Inflammatory macrophage treated with lipopolysaccharide for 4 hours (primary cell): ENCODE measurements around the gene DUSP23.

Experiments used
- DNase-seq: peaks from one replicate; pipeline ENCODE4 v3.0.0-alpha.2; 2020

DUSP23 gene

GRCh38 chr1:159780583-159781582 is at the start of gene DUSP23:
Gene DUSP23 (plus strand): TSS chr1:159780962. CDS start chr1:159781101, 139 bp downstream.
- peak; percentile 98 for DNase-seq

DNA sequence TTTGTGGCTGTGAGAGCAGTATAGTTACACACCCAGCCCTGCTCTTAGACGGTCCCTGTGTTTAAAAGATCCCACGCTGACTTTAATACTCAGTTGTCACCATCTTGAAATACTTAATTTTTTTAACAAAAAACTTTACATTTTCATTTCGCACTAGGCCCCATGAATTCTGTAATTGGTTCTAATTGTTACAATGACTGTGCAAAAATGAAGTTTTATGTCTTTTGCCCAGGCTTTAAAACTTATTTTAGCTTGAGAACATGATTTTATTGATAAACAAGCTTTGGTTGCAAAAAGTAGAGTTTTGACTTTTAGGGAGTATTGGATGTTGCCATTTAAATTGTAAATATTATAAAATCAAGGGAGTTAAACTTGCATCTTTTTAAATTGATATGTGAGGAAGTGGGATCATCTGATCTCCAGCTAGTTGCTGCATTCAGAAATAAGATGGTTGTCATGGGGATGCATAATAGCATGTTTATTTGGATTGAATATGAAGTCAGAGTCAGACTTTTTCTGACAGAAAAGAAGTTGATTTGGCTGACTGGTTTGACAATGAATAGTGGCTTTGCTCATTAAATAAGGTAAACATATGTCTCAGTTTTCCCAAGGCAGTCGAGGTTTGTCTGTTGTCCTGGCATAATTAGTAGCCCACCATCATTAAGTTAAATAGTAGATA is 43.4 kb upstream of the DUSP23 start:
- DNase-seq = peak; percentile 26

- peak; percentile 39 for DNase-seq
Measured at GRCh38 chr1:159743651-159744410, 36.9 kb upstream of the DUSP23 start.

DNA sequence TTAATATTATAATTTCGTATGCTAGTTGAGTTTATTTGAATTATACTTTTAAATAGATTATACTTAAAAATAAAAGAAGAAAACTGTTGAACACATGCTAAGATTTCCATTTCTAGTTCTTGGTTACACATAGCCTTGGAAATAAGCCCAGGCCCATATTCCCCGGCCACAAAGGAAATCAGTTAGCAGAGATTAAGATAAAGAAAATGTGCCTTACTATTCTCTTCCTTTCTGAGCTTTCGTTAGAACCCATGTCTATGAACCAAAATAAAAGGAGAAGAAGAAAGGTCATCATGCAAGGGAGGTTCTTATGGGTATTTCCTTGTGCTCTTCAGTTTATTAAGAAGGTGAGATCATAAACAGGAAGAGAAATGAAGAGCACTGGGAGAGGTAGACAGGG is 34.1 kb upstream of the DUSP23 start:
- DNase-seq = no peak

DNA sequence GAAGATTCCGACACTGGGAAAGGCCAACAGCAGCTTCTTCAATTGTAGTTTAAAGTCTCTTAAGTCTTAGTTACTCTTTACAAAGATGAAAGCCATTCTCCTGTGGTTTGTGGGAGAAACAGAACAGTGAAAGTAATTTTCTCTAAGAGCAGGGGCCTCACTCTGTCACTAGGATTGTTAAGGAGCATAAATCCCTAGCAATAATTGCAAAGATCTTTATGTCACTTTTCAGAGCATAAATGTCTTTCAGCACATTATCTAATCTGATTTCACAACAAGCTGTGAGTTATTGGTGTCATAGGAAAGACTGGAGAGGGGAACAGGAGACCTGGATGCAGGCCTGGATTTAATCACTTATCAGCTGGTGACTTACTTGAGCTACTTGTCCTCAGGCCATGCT is 32.4 kb upstream of the DUSP23 start:
- DNase-seq = no peak

DNA sequence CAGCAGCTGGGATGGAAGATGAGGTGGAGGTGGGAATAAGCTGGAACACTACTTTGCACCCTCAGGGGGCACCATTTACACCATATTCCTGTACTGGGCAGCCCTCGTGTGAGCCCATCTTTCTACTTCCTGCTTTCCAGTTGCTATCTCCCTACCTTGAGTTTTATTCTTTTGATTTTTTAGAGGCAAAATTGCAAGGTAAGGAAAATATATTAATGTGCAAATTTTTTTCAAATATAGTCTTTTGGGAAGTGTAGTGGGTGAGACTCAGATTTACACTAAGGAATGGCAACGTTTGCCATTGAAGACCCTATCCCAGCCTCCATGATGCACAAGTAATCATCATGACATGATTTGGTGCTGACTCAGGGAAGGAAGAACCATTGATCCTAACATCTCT is 31.1 kb upstream of the DUSP23 start:
- DNase-seq = no peak

DNA sequence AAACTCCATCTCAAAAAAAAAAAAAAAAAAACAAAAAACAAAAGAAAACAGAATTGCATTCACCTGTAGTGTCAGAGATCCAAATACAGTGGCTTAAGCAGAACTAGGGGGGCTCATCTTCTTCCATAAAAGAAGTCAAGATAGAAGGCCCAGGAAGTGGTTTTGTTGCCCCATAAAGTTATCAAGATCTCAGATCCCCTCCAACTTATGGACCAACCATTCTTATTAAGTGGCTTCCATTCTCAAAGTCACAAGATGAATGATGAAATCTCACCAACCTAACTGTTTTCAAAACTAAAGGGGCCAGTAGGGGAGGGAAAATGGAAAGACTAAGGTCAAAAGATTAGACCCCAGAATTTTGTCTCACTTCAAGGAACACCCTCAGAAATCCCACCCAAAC is 30.1 kb upstream of the DUSP23 start:
- DNase-seq = no peak

GRCh38 chr1:159751031-159751430 is 29.7 kb upstream of the DUSP23 start:
- peak; percentile 33 for DNase-seq

- DNase-seq = no peak
Measured at GRCh38 chr1:159752135-159752580, 28.6 kb upstream of the DUSP23 start.

DNA sequence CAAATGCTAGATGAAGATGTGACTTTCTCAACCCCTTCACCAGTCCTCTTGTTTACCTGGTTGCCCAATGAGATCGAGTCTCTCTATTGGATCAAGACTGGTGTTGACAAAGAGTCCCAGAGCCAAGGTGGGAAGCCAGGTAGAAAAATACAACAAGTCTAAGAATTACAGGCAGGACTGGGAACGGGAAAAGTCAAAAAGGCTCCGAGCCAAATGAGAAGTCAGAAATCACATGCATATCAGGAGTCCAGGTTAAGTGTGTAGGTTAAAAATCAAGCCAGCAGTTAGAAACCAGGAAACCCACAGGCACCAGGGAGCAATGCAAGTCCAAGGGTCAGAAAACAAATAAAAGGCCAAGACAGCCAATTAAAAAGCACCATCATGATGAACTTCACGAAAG is 27.4 kb upstream of the DUSP23 start:
- no peak for DNase-seq

DNA sequence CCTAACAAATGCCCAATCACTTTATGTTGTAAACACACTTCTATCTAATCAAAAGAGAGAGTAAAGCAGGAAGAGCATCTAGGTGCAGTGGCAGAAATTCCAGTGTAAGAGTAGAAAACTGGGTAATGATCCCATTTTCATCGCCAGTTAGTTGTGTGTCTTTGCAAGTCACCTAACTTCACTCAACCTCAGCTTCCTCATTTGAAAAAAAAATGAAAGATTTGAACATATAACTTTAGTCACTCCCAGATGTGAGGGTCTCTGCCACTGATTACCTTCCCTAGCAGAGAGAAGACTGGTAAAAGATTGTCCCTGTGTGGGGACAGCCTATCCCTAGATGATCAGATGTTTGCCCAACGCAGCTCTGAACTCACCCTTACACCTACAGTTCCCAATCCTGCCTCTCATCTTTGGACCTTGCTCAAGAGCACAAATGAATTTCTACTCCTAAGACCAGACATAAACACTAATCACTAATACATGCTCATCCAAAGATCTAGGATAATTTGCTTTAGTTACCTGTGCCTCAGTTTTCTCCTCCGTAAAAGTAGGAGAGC is 25.2 kb upstream of the DUSP23 start:
- DNase-seq = no peak

- peak; percentile 68 for DNase-seq
Measured at GRCh38 chr1:159756397-159756796, 24.4 kb upstream of the DUSP23 start.

DNA sequence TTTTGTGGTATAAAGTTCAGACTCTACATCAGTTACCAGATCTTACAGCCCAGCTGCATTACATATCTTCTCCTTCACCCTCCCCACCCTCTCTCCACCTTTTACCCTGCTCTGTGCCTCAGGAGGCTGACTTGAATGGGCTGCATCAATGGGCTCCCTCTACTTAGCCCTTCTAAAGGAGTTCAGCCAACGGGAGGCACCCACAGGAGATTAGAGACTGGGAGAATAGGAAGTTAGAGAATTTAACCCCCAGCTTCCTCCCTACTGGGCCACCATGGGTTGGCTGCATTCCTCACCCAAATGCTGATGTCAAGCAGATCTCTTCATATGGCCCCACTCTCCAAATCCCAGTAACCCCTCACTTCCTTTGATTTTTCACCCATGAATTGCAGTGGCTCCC is 17.1 kb upstream of the DUSP23 start:
- DNase-seq = no peak

- DNase-seq = no peak
Measured at GRCh38 chr1:159765806-159766205, 15.0 kb upstream of the DUSP23 start.

DNA sequence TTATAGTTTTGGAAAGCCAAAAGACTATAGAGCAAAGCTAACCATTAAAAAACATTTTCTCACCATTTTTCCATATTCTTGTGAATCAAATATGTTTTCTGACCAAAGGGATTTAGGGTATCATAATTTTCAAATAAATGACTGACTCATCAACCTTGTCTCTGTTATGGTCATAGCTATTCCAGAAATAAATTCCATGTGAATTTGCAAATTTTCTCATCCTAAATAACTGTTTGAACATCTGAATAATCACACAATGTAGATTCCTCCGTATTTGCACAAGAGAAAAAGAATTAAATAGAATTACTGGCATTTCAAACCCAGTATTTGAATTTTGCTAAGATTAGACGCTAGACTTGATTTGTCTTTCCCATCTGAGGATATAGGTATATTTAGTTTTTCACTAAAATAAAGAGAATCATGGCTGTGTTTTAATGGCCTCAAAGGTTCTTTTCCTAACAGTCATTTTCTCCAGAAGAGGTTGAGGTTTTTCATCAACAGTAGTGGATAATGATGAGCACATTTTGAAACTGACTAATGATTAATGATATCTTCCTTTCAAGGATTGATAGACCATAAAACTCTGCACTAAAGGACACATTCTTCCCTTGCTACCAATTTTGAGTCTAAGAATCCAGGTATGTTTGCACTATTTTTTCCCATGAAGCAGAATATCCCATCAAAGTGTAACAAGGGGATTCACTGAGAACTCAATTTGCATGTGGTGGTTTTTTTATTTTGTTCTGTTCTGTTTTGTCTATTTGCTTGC is 9.5 kb upstream of the DUSP23 start:
- DNase-seq = no peak

DNA sequence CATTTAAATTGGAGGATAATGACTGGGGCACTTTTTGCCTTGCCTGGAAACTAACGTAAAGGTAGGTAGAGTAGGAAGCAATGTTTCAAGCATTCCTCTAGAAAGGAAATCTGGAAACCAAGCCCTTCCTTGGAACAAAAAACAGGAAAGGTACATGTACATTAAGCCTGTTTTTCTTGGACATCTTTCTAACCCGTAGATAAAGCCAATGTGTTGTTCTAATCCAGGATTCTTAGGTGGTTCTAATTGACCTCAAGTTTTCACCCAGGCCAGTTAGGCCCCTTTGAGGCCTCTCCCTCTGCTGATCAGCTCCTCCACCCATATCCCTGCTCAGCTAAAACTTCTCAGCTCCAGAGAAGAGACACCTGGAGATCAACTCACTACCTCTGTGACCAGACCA is 6.3 kb upstream of the DUSP23 start:
- no peak for DNase-seq

GRCh38 chr1:159775716-159776115 is 5.0 kb upstream of the DUSP23 start:
- DNase-seq = no peak

DNA sequence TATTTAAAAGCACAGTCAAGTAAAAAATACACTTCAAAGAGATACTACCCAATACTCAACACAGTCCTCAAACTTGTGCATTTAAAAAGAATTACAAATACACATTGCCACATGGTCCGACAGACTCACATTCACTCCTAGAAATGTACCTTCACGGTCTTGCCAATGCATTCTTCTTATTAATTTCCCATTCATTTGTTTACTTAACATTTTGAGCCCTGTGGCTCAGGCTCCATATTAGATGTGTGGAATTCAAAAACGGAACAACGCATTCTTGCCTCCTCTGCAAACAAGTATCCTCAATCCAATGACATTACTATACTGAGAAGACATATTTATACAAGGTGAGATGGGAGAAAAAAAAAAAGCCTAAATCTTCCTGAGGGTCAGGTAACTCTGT is 2.5 kb upstream of the DUSP23 start:
- DNase-seq = no peak

GRCh38 chr1:159779403-159779851 is 1.3 kb upstream of the DUSP23 start:
- no peak for DNase-seq

GRCh38 chr1:159781992-159782391 is 1.2 kb downstream of the DUSP23 start:
- no peak for DNase-seq

- no peak for DNase-seq
Measured at GRCh38 chr1:159783724-159784123, 3.0 kb downstream of the DUSP23 start.

DNA sequence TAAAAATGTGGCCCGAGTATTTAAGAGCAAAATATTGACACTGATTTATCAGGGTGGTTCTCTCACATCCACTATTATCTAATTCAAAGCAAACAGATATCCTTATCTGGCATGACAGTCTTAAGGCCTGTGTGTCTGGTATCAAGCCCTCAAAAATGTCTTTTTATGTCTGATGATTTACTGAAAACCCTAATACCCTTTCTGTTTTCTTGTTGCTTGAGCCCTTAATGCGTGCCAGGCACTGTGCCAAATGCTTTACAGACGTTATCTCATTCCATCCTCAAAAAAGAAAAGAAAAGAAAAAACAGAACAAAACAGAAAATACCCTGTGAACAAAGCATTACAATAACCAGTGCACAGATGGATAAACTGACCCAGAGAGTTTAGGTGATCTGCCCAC is 5.7 kb downstream of the DUSP23 start:
- DNase-seq = no peak
